NCI-H526 (cell line): ENCODE measurements around the gene ABCA4.
A peak's percentile ranks its signal among the peaks of the same experiment; 100 is the strongest.
"Not testable (repeated sequence)": the region's sequence is repeated elsewhere in the genome, so short reads cannot be mapped to it uniquely, and the experiment has no call there.

Source experiments
- DNase-seq, 2 experiments: peaks; one replicate each; lab custom pipeline; 2025; lab: John Stamatoyannopoulos, UW

ABCA4 gene

DNA sequence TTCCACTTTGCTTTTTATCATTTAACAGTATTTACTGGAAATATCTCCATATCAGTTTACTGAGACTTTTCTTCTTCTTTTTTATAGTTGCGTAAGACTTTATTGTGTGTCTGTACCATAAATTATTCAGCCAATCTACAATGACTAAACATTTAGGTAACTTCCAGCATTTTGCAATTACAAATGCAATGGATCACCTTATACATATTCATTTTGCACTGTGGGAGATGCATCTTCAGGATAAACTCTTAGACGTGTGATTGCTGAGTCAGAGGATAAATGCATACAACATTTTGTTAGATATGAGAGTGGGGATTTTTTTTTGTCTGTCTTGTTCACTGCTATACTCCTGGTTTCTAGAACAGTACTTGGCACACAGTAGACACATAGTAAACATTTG is 116.0 kb downstream of the ABCA4 start:
- no peak for DNase-seq

- DNase-seq, result no peak
Observed at GRCh38 chr1:94002046-94002787, 118.7 kb downstream of the ABCA4 start.

DNA sequence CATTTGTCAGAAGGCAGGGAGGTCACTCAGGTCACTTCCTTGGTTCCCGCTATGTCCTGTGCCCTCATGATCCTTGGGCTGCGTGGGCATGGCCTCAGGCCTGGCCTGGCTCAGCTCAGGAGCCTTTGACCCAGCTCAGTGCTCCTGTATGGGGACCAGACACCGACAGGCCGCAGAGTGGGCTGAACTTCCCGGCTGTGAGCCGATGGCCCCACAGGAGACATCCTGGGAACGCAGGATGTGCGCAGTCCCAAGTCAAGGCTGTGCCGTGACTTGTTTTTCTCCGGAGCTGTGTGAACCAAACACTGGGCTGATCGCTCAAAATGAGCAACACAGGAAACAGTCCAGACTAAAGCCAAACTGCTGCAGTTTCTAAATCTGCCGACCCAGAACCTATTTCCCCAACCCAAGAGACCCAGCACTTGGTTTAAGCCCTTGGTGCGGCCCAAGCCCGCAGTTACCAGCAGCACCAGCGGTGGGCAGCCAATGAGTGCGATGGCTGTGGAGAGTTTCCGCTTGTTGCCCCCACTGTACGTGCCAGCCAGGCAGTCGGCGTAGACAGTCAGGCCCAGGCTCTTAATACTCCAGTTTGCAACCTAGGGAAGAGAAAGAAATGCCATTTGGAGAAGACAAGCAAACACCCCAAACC is 119.4 kb downstream of the ABCA4 start:
- no peak for DNase-seq

GRCh38 chr1:94000510-94001282 is 120.3 kb downstream of the ABCA4 start:
- DNase-seq, result no peak

DNA sequence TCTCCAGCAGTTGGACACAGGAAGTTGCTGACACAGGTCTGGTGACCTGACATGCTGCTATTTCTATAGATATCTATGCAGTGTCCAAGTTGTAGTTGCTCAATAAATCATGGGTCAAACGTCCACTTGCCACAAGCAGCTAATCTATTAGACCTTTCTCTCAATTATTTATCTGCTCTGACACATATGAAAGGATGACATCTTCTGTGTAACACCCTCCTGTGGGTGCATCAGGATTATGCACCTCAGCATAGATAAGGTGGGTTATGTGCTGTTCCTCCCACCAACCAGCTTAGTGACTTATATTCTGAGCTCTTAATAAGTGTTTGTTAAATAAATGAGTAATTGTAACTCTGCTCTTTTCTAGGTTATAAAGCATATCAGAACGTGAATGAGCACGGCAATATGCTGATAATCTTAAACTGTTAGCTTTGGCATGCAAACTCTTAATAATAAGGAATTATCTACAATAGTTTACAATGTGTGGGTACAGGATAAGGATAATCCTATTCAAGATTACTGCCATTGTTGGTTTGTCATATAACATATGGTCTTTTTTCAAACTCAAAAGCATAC is 121.0 kb downstream of the ABCA4 start:
- DNase-seq, result no peak

DNA sequence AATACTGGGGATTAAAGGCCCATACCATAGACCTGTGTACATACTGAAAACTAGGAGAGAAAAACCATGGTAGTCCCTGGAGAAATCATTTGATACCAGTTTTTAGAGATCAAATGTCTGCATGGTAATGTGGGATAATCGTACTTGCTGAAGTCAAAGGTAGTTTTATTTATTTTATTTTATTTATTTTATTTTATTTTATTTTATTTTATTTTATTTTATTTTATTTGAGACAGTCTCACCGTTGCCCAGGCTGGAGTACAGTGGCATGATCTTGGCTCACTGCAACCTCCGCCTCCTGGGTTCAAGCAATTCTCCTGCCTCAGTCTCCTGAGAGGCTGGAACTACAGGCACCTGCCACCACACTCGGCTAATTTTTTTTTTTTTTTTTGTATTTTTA is 122.4 kb downstream of the ABCA4 start:
- DNase-seq, result not testable (repeated sequence)

- DNase-seq, result no peak
Observed at GRCh38 chr1:93997756-93998155, 123.2 kb downstream of the ABCA4 start.

DNA sequence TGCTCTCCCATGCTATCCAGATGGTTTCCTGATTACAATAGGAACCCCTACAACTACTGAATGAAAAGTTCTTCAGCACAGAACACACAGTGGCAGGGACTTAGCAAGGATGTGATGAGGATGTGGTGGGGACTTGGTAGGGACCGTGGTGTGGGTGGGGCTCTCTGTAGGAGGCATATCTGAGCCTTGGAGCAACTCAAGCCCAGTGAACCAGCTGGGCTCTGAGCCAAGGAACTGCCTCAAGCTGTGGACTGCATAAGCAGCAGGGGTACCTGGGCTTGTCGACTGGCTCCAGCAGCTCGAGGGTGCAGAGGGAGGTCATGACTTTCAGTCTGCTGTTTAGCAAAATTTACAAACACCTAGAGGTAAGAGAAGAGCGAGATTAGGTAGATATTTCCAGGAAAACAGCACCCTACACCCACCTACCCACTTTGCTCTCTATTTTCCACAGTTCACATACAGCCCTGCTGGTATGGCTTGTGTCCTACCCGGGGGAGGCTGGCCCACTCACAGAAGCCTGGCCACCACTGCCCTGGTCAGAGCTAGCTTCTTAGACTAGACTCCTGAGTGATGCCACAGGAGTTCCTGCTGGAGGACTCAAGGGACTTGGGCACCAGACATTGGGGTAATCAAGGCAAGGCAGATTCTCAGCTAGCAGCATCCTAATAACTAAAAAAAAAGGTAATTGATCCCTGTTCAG is 125.0 kb downstream of the ABCA4 start:
- no peak for DNase-seq

GRCh38 chr1:93993731-93994130 is 127.2 kb downstream of the ABCA4 start:
- DNase-seq, result no peak

GRCh38 chr1:93992954-93993353 is 128.0 kb downstream of the ABCA4 start:
- no peak for DNase-seq

DNA sequence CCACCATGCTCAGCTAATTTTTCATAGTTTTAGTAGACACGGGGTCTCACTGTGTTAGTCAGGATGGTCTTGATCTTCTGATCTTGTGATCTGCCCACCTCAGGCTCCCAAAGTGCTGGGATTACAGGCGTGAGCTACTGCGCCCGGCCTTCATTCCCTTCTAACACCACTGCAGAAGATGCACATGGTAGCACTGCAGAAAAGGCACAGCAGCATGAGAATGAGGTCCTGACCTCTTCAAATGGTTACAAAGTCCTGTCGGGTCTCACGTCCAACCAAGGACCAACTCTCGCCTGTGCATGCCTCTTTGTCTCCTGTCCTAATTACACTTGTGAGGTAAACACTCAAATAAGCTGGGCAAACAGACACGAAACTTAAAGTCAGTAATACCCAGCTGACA is 128.8 kb downstream of the ABCA4 start:
- no peak for DNase-seq

- DNase-seq, result no peak
Observed at GRCh38 chr1:93991271-93991670, 129.7 kb downstream of the ABCA4 start.

DNA sequence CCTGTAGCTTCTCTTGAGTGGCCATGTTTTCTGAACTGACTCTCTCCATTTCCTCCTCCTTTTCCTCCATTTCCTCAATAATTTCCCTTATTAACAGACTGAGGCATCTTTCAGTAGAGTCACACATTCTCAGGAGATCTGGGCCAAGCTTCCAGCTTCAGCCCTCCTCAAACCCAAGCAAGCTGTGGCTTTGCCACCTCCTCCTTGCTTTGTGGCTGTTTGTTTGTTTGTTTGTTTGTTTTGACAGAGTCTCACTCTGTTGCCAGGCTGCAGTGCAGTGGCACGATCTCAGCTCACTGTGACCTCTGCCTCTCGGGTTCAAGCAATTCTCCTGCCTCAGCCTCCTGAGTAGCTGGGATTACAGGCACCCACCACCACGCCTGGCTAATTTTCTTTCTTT is 130.5 kb downstream of the ABCA4 start:
- not testable (repeated sequence) for DNase-seq

GRCh38 chr1:93990010-93990409 is 130.9 kb downstream of the ABCA4 start:
- DNase-seq, result no peak

DNA sequence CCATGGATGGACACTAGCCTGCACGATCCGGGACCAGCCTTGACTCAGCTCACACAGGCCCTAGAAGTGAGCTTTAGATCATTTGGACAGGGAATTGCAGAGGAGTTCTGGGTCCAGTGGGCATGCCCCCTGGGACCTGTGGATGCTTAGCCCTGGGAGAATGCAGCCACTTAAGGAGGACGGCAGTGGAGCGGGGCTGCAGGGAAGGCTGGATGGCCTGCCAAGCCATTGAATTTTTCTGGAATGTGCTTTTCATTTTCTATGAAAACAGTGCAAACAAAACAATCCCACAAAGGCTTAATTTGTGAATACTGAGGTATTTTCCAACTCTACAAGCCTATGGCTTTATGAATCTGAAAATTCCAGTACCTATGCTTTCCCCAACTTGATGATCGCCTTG is 131.3 kb downstream of the ABCA4 start:
- DNase-seq, result no peak

DNA sequence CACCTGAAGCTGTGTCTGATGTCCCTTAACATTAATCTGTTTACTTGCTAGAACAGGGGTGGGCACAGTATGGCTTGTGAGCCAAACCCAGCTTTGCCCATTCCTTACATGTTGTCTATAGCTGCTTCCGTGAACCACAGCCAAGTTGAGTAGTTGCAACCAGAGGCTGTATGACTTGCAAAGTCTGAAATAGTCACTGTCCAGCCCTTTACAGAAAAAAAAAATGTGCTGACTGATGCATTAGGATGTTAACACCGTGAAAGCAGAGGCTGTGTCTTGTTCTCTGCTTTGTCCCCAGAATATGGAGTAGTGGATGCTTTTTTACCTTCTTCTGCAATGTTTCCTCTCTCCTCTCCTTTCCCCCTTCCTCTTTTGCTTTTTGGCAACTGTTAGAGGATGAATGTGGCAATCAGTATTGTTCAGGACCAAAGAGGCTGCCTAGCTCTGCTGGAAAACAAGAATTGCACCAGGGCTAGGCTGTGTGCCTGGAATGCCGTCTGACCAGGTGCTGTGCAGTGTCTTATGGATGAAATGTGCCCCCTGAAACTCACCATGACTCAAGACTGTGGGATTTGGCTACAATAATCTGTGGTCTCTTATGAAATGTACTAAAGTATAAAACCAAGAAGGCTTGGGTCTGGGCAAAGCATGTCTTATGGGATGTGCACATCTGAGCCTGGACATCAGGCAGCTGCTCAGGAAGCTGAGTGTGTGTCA is 132.2 kb downstream of the ABCA4 start:
- no peak for DNase-seq

DNA sequence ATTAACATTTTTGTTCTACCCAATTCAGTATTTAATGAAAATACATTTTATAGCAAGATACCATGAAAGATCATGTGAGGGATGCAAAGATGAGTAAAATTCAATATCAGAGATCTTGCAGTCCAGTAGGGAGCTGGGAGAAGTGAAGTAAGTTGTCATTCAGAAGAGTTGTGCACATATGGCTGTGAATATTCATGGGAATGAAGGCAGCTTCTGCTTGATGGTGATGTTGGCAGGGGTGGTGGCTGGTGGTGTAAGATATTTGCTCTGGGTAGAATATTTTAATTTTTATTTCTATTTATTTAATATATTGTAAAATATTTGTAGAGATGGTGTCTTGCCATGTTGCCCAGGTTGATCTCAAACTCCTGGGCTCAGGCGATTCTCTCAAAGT is 139.7 kb downstream of the ABCA4 start:
- DNase-seq, result no peak

- peak; percentile 34 to 59 for DNase-seq
Observed at GRCh38 chr1:93980320-93981273, 140.4 kb downstream of the ABCA4 start.

- peak; percentile 47 to 65 for DNase-seq
Observed at GRCh38 chr1:93979718-93980319, 141.1 kb downstream of the ABCA4 start.
